AML-193 (cell line): Measurements from ENCODE around the gene TBATA.
A peak's percentile ranks its signal among the peaks of the same experiment; 100 is the strongest.

Experiments used
- DNase-seq, 2 experiments: peaks; one replicate each; lab custom pipeline; 2025; lab: John Stamatoyannopoulos, UW

The TBATA gene

GRCh38 chr10:70743879-70744278 is 41.3 kb downstream of the TBATA start:
- DNase-seq: no peak

GRCh38 chr10:70743430-70743788 is 41.8 kb downstream of the TBATA start:
- no peak for DNase-seq

- peak in 1 of 2 experiments; percentile 14 for DNase-seq
Measured at GRCh38 chr10:70742537-70743429, 42.4 kb downstream of the TBATA start.

- no peak for DNase-seq
Measured at GRCh38 chr10:70740406-70741288, 44.5 kb downstream of the TBATA start.

- no peak for DNase-seq
Measured at GRCh38 chr10:70738761-70739121, 46.4 kb downstream of the TBATA start.

GRCh38 chr10:70738006-70738760 is 47.0 kb downstream of the TBATA start:
- no peak for DNase-seq

GRCh38 chr10:70737250-70737649 is 47.9 kb downstream of the TBATA start:
- DNase-seq: no peak

- DNase-seq: no peak
Measured at GRCh38 chr10:70736525-70736924, 48.7 kb downstream of the TBATA start.

GRCh38 chr10:70735161-70735560 is 50.0 kb downstream of the TBATA start:
- DNase-seq: no peak

- no peak for DNase-seq
Measured at GRCh38 chr10:70733051-70733450, 52.1 kb downstream of the TBATA start.

- DNase-seq: no peak
Measured at GRCh38 chr10:70732569-70732968, 52.6 kb downstream of the TBATA start.

GRCh38 chr10:70730955-70731354 is 54.2 kb downstream of the TBATA start:
- DNase-seq: no peak

- no peak for DNase-seq
Measured at GRCh38 chr10:70729763-70730357, 55.3 kb downstream of the TBATA start.

- DNase-seq: no peak
Measured at GRCh38 chr10:70728328-70728727, 56.8 kb downstream of the TBATA start.

GRCh38 chr10:70726909-70727495 is 58.2 kb downstream of the TBATA start:
- DNase-seq: no peak

GRCh38 chr10:70723771-70724170 is 61.4 kb downstream of the TBATA start:
- no peak for DNase-seq

- DNase-seq: no peak
Measured at GRCh38 chr10:70722820-70723424, 62.3 kb downstream of the TBATA start.
